NT2/D1 (cell line): ENCODE data around the gene IGF2BP1.

Source experiments
- SUZ12 ChIP-seq: IDR thresholded peaks from 2 replicates; pipeline ENCODE4 v1.6.1; 2011; ENCODE audit not compliant: insufficient read length, insufficient read depth; ENCODE audit errors: extremely low read depth
- YY1 ChIP-seq: IDR thresholded peaks from 2 replicates; pipeline ENCODE4 v1.6.1; 2011; ENCODE audit not compliant: insufficient read length, insufficient read depth

- TF ChIP-seq YY1 (no peak), SUZ12 (no peak)
Observed at GRCh38 chr17:49028271-49028670, 31.1 kb downstream of the IGF2BP1 start.
